GM12801 (cell line): Measurements from ENCODE around the gene MX1.

Source experiments
- TF ChIP-seq, protein P1 (sequence below): IDR thresholded peaks from one replicate; pipeline ENCODE4 v1.5.1; 2011; ENCODE audit warnings: control low read depth; ENCODE audit not compliant: insufficient read length; ENCODE audit errors: extremely low read depth

Gene MX1

DNA sequence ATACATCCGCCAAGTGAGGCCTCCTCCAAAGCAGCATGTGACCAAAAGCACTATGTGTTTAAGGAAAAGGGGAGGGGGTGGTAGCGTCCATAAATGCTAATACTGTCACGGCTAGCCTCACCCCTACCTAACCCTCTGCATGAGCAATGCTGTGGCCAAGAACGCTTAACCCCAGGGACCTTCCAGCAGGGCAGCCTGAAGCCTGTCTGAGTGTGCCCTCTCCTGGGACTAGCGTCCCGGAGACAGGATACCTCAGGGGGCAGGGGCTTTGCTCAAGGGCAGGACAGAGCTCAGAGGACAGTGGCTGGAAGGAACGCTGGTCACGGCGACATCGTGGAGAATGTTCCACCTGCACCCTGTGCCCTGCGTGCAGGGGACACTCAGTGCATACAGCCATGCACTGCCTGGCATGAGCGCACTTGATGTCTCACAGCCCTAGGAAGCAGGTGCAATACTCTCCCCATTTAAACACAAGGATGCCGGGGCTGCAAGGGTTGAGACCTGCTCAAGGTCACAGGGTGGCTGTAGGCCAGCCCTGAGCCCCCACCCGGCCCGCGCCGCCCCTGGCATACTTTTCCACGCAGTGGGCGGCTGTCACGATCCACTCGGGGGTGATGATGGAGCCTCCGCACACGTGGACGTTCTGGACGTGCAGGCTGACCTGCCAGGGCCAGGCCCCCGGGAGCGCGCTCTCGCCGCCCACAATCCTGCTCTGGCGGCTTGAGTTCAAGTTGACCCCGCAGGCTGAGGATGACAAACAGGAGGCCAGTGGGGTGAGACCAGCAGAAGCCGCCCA lies 46.9 kb downstream of the MX1 start:
- TF ChIP-seq, protein P1, sequence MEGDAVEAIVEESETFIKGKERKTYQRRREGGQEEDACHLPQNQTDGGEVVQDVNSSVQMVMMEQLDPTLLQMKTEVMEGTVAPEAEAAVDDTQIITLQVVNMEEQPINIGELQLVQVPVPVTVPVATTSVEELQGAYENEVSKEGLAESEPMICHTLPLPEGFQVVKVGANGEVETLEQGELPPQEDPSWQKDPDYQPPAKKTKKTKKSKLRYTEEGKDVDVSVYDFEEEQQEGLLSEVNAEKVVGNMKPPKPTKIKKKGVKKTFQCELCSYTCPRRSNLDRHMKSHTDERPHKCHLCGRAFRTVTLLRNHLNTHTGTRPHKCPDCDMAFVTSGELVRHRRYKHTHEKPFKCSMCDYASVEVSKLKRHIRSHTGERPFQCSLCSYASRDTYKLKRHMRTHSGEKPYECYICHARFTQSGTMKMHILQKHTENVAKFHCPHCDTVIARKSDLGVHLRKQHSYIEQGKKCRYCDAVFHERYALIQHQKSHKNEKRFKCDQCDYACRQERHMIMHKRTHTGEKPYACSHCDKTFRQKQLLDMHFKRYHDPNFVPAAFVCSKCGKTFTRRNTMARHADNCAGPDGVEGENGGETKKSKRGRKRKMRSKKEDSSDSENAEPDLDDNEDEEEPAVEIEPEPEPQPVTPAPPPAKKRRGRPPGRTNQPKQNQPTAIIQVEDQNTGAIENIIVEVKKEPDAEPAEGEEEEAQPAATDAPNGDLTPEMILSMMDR: no peak

DNA sequence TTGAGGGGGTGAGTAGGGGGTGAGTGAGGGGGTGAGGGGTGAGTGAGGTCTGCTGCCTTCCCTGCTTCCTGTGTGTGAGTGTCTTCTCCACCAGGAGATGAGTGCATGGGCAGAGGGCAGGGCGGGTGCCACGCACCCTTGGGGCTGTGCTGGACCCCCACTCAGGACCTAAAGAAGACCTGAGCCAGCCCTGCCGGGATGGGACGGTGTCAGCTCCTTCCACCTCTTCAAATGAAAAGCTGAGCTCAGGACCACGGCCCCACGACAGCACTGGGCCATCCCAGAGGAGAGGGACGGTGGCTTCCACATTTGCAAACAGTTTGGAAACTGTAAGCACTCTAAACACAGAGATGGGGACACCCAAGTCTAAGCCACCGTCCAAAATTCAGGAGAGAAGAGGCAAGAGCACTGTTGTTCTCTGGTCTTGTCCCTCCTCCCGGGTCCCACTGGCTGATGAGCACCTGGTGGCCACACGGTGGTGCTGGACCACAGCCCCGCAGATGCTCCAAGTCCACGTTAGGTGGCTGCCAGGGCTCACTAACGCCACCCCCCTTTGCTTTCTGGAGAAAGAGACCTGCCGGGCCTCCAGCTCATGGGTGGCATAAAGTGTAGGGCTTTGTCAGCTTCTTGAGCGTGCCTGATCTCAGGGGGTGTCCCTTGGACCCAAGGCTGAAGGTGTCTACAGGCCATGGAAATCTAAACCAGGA lies 49.8 kb downstream of the MX1 start:
- TF ChIP-seq, protein P1: no peak

DNA sequence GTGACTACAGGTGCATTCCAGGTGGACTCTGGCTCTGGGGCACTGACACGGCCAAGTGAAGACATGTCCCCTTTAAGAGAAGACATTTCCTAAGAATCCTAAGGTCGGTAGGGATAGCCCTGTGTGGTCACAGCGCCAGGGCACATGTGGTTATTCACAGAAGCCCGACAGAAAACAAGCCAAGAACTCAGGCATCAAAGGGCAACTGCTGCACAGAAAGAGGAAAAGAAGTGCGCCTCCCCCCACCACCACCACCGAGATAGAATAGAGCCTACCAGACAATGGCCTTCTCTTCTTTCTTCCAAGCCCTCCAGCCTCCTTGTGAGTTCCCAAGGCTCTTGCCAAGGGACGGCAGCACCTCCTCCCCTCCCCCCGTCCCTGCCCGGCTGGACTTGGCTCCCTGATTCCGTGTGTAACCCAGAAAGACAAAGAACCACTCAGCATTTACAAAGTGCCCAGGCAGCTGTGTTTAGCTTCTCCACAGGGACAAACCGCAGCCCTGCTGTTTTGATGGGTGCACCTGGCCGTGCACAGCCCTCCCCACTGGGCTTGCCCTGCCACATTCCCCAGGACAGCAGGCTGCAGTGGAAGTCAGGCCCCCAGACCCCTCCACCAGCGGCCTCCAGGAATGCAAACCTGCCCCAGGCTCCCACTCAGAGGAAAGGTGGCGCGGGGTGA lies 51.7 kb downstream of the MX1 start:
- TF ChIP-seq, protein P1: no peak

DNA sequence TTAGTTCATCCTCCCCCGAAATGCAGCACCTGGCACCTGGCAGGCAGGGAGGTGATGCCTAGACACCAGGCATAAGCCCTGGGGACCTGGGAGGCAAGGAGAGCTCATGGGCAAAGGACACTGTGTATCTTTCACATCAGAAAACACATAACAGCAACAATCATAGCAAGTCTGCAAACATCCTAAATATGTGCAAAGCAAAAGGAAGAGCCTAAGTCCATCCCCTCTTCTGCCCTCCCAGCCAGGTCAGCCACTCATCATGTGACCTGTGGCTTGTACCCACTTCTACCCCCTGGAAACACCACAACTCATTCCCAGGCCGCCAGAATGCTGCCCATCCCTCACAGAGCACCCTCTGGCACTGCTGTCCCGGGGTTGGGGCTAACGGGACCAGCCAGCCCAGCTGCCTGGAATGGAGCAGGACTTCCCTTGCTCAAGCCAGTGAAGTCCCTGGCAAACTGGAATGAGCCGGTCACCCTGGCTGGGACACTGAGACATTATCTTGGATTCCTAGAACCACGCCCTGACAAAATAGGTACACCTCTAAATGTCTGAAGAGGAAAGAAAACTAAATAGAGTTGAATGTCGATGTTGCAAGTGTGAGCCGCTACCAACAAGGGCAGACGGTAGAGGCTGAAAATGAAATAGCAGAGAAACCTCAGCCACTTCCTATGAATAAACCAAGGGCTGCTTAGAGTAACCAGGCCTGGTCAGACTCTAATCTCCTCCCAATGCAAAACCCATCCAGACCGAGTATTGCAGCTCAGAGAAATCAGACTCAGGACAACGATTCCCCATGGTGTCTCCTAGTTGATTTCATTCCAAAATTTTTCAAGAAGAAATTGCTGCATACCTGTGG lies 52.5 kb downstream of the MX1 start:
- TF ChIP-seq, protein P1: no peak

DNA sequence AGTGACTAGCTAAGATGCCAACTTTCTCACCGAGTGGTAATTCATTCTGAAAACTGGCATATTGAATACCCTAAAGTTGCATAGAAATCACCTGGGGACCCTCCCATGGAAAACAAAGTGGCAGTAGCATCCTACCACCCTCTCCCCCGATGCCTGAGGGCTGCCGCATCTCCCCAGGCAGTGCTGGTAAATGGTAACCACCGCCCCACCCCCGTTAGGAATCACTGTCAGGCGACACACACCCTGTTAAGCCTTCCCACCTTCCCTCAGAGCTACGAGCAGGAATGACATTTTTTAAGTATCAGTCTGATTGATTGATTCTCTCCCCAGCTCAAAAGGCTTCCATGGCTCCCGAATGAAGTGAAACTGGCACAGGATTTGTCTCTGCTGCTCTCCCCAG lies 53.6 kb downstream of the MX1 start:
- TF ChIP-seq, protein P1: no peak

DNA sequence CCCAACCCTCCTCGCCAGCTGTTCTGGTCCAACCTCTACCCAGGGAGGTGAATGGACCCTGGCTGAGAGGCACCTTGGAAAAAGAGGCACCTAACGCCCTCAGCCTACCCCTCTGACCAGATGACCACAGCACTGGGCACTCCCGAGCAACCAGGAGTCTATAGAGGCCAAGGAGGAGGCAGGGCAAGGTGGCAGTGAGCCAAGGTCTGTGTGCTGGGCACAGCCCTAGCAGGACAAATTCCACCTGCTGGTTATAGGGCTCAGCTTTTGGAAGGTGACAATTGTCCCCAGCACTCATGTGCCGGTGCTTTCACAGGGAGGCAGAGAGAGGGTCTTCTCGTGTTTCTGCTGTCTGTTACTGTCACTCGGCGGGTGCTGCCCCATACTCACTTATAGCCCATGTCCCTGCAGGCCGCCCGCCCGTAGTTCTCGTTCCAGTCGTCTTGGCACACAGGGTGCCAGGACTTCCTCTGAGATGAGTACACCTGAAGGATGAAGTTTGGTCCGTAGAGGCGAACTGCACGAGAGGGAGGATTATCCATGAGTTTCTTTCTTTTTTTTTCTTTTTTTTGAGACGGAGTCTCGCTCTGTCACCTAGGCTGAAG lies 54.1 kb downstream of the MX1 start:
- TF ChIP-seq, protein P1: no peak

DNA sequence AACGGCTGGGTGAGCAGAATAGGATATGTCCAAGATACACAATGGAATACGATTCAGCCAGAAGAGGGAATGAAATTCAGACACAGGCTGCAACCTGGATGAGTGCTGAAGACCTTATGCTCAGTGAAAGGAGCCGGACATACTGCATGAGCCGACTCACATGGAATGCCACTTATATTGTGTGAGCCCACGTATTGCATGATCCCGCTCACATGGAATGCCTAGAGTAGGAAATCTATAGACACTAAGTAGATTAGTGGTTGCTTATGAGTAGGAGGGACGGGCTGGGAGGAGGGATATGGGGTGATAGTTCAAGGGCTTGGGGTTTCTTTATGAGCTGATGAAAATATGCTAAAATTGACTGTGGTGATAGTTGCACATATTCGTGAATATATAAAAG lies 55.2 kb downstream of the MX1 start:
- TF ChIP-seq, protein P1: no peak
